HepG2 (cell line): ENCODE measurements around the gene UBALD1. TPM values are rescaled to one million over a fixed set of nuclear protein-coding genes. Genes with fewer than 3 reads are reported as not detected.

Source experiments
- AGO1 ChIP-seq: fragments of 200-400 bp; formaldehyde crosslinking; IDR thresholded peaks from 2 replicates; pipeline ENCODE4 v1.6.1; 2017; ENCODE audit warnings: mild to moderate bottlenecking, low read depth, low read length, moderate library complexity; ENCODE audit not compliant: poor library complexity, severe bottlenecking
- MEIS2 ChIP-seq: sonication (generic); formaldehyde crosslinking; IDR thresholded peaks from 2 replicates; pipeline ENCODE4 v1.9.0; 2021; ENCODE audit warnings: mild to moderate bottlenecking, missing genetic modification reagents
- NKX3-1 ChIP-seq: sonication (generic); formaldehyde crosslinking; IDR thresholded peaks from 2 replicates; pipeline ENCODE4 v1.5.0; 2020; ENCODE audit warnings: missing genetic modification reagents
- RBM22 ChIP-seq: fragments of 200-400 bp; formaldehyde crosslinking; optimal IDR thresholded peaks from 2 replicates; pipeline ENCODE3; 2017; ENCODE audit warnings: mild to moderate bottlenecking, low read length, moderate library complexity
- REPIN1 ChIP-seq: sonication (generic); formaldehyde crosslinking; IDR thresholded peaks from 2 replicates; pipeline ENCODE4 v1.8.0; 2022; ENCODE audit warnings: missing genetic modification reagents, low read depth, mild to moderate bottlenecking, borderline replicate concordance
- SALL1 ChIP-seq: sonication (generic); formaldehyde crosslinking; IDR thresholded peaks from 2 replicates; pipeline ENCODE4 v1.8.0; 2022; ENCODE audit warnings: mild to moderate bottlenecking, missing genetic modification reagents
- ZFY ChIP-seq: sonication (generic); formaldehyde crosslinking; IDR thresholded peaks from 2 replicates; pipeline ENCODE4 v1.4.0; 2020; ENCODE audit warnings: missing genetic modification reagents
- ZNF331 ChIP-seq: sonication (generic); formaldehyde crosslinking; IDR thresholded peaks from 2 replicates; pipeline ENCODE4 v1.4.0; 2020; ENCODE audit warnings: missing genetic modification reagents
- polyA plus RNA-seq, 8 experiments: library from polyadenylated mRNA; depleted of rRNA in 3 of 8; stranded (reverse) in 7 of 8; unstranded in 1 of 8; fragments of >200 nt; fragmentation: Illumina TruSeq in 4 of 8; extraction: Trizol in 4 of 8; gene quantifications; 2 replicates each; pipeline versions ENCODE4 v1.2.1 to v1.2.3, GENCODE V29; 2011 to 2016; ENCODE audit warnings: low read depth in 4 of 8, missing spikeins in 1 of 8, mixed read lengths in 1 of 8; ENCODE audit not compliant: insufficient read depth in 1 of 8
- total RNA-seq, 5 experiments: library from RNA; depleted of rRNA; stranded (reverse); fragments of >200 nt; fragmentation: Illumina TruSeq; extraction: Trizol; gene quantifications; 2 replicates each; pipeline ENCODE4 v1.2.3, GENCODE V29; 2016; ENCODE audit warnings: low read depth in 1 of 5
- TF ChIP-seq, protein P1 (sequence below): sonication (generic); formaldehyde crosslinking; IDR thresholded peaks from 2 replicates; pipeline ENCODE4 v1.5.0; 2020; ENCODE audit warnings: mild to moderate bottlenecking, missing genetic modification reagents, borderline replicate concordance
- TF ChIP-seq, protein P2 (sequence below): sonication (generic); formaldehyde crosslinking; conservative IDR thresholded peaks from 2 replicates; pipeline ENCODE4 v1.4.0; 2020; ENCODE audit warnings: mild to moderate bottlenecking, missing genetic modification reagents, moderate library complexity
- TF ChIP-seq, protein P3 (sequence below): sonication (generic); formaldehyde crosslinking; conservative IDR thresholded peaks from 2 replicates; pipeline ENCODE4 v1.8.1; 2023; ENCODE audit warnings: missing genetic modification reagents
- TF ChIP-seq, protein P4 (sequence below): sonication (generic); formaldehyde crosslinking; IDR thresholded peaks from 2 replicates; pipeline ENCODE4 v1.4.0; 2020; ENCODE audit warnings: missing genetic modification reagents
- TF ChIP-seq, protein P5 (sequence below): sonication (generic); IDR thresholded peaks from 2 replicates; pipeline ENCODE4 v1.6.1; 2016; ENCODE audit warnings: low read depth, borderline replicate concordance

Gene UBALD1
- total and polyA plus RNA-seq, 2 of the 13 experiments (the other 11 are each of a cell fraction or from before 2014, with no cell fraction given): 6.8 to 12.3 TPM

DNA sequence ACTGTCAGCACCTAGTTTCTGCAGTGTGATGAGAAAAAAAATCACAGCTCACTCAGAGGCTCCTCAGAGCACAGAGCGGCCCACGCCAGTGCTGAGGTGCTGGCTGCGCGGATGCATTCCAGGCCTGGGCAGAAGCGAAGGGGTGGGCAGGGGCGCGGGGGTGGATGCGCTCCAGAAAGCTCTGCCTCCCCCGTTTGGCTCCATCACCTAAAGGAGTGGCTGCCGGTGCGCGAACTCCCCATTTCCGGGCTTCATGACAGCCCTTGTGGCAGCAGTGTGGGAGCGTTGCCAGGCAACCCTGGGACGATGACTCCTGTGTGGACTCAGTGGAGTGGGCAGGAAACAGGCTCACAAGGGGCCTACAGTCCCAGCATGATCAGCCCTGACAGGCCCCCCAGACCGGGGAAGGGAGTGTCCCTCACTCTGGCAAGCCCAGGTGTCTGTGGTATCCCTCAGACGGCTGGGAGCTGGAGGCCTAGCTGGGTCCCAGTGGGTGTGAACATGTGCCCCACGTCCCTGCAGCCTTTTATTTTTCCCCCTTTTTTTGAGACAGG, 45.8 kb upstream of the UBALD1 start (continued):
- TF ChIP-seq, protein P1, sequence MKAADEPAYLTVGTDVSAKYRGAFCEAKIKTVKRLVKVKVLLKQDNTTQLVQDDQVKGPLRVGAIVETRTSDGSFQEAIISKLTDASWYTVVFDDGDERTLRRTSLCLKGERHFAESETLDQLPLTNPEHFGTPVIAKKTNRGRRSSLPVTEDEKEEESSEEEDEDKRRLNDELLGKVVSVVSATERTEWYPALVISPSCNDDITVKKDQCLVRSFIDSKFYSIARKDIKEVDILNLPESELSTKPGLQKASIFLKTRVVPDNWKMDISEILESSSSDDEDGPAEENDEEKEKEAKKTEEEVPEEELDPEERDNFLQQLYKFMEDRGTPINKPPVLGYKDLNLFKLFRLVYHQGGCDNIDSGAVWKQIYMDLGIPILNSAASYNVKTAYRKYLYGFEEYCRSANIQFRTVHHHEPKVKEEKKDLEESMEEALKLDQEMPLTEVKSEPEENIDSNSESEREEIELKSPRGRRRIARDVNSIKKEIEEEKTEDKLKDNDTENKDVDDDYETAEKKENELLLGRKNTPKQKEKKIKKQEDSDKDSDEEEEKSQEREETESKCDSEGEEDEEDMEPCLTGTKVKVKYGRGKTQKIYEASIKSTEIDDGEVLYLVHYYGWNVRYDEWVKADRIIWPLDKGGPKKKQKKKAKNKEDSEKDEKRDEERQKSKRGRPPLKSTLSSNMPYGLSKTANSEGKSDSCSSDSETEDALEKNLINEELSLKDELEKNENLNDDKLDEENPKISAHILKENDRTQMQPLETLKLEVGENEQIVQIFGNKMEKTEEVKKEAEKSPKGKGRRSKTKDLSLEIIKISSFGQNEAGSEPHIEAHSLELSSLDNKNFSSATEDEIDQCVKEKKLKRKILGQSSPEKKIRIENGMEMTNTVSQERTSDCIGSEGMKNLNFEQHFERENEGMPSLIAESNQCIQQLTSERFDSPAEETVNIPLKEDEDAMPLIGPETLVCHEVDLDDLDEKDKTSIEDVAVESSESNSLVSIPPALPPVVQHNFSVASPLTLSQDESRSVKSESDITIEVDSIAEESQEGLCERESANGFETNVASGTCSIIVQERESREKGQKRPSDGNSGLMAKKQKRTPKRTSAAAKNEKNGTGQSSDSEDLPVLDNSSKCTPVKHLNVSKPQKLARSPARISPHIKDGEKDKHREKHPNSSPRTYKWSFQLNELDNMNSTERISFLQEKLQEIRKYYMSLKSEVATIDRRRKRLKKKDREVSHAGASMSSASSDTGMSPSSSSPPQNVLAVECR (CRISPR knock-in tag): peak; percentile 75; the same call in 1 of the 2 replicates
- TF ChIP-seq ZFY (CRISPR knock-in tag) (peak; percentile 42; the same call in 1 of the 2 replicates), ZNF331 (CRISPR knock-in tag) (no peak), REPIN1 (CRISPR knock-in tag) (no peak), SALL1 (CRISPR knock-in tag) (peak; percentile 38; the same call in 1 of the 2 replicates), AGO1 (no peak), NKX3-1 (no peak), RBM22 (peak; percentile 81), MEIS2 (CRISPR knock-in tag) (0 out of 2 replicates have a peak, but pooled peaks have one; percentile 18)
- TF ChIP-seq, protein P2, sequence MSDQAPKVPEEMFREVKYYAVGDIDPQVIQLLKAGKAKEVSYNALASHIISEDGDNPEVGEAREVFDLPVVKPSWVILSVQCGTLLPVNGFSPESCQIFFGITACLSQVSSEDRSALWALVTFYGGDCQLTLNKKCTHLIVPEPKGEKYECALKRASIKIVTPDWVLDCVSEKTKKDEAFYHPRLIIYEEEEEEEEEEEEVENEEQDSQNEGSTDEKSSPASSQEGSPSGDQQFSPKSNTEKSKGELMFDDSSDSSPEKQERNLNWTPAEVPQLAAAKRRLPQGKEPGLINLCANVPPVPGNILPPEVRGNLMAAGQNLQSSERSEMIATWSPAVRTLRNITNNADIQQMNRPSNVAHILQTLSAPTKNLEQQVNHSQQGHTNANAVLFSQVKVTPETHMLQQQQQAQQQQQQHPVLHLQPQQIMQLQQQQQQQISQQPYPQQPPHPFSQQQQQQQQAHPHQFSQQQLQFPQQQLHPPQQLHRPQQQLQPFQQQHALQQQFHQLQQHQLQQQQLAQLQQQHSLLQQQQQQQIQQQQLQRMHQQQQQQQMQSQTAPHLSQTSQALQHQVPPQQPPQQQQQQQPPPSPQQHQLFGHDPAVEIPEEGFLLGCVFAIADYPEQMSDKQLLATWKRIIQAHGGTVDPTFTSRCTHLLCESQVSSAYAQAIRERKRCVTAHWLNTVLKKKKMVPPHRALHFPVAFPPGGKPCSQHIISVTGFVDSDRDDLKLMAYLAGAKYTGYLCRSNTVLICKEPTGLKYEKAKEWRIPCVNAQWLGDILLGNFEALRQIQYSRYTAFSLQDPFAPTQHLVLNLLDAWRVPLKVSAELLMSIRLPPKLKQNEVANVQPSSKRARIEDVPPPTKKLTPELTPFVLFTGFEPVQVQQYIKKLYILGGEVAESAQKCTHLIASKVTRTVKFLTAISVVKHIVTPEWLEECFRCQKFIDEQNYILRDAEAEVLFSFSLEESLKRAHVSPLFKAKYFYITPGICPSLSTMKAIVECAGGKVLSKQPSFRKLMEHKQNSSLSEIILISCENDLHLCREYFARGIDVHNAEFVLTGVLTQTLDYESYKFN (CRISPR knock-in tag): peak; percentile 77
- TF ChIP-seq, protein P3, sequence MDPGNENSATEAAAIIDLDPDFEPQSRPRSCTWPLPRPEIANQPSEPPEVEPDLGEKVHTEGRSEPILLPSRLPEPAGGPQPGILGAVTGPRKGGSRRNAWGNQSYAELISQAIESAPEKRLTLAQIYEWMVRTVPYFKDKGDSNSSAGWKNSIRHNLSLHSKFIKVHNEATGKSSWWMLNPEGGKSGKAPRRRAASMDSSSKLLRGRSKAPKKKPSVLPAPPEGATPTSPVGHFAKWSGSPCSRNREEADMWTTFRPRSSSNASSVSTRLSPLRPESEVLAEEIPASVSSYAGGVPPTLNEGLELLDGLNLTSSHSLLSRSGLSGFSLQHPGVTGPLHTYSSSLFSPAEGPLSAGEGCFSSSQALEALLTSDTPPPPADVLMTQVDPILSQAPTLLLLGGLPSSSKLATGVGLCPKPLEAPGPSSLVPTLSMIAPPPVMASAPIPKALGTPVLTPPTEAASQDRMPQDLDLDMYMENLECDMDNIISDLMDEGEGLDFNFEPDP (CRISPR knock-in tag): no peak
- TF ChIP-seq, protein P4, sequence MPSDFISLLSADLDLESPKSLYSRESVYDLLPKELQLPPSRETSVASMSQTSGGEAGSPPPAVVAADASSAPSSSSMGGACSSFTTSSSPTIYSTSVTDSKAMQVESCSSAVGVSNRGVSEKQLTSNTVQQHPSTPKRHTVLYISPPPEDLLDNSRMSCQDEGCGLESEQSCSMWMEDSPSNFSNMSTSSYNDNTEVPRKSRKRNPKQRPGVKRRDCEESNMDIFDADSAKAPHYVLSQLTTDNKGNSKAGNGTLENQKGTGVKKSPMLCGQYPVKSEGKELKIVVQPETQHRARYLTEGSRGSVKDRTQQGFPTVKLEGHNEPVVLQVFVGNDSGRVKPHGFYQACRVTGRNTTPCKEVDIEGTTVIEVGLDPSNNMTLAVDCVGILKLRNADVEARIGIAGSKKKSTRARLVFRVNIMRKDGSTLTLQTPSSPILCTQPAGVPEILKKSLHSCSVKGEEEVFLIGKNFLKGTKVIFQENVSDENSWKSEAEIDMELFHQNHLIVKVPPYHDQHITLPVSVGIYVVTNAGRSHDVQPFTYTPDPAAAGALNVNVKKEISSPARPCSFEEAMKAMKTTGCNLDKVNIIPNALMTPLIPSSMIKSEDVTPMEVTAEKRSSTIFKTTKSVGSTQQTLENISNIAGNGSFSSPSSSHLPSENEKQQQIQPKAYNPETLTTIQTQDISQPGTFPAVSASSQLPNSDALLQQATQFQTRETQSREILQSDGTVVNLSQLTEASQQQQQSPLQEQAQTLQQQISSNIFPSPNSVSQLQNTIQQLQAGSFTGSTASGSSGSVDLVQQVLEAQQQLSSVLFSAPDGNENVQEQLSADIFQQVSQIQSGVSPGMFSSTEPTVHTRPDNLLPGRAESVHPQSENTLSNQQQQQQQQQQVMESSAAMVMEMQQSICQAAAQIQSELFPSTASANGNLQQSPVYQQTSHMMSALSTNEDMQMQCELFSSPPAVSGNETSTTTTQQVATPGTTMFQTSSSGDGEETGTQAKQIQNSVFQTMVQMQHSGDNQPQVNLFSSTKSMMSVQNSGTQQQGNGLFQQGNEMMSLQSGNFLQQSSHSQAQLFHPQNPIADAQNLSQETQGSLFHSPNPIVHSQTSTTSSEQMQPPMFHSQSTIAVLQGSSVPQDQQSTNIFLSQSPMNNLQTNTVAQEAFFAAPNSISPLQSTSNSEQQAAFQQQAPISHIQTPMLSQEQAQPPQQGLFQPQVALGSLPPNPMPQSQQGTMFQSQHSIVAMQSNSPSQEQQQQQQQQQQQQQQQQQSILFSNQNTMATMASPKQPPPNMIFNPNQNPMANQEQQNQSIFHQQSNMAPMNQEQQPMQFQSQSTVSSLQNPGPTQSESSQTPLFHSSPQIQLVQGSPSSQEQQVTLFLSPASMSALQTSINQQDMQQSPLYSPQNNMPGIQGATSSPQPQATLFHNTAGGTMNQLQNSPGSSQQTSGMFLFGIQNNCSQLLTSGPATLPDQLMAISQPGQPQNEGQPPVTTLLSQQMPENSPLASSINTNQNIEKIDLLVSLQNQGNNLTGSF: no peak
- TF ChIP-seq, protein P5, sequence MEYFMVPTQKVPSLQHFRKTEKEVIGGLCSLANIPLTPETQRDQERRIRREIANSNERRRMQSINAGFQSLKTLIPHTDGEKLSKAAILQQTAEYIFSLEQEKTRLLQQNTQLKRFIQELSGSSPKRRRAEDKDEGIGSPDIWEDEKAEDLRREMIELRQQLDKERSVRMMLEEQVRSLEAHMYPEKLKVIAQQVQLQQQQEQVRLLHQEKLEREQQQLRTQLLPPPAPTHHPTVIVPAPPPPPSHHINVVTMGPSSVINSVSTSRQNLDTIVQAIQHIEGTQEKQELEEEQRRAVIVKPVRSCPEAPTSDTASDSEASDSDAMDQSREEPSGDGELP: peak; percentile 34; the same call in 1 of the 2 replicates
